ENCODE data around the gene RNF6.

GRCh38 chr13:26221721-26222519 is at the start of gene RNF6:
- TF ChIP-seq, protein P1, sequence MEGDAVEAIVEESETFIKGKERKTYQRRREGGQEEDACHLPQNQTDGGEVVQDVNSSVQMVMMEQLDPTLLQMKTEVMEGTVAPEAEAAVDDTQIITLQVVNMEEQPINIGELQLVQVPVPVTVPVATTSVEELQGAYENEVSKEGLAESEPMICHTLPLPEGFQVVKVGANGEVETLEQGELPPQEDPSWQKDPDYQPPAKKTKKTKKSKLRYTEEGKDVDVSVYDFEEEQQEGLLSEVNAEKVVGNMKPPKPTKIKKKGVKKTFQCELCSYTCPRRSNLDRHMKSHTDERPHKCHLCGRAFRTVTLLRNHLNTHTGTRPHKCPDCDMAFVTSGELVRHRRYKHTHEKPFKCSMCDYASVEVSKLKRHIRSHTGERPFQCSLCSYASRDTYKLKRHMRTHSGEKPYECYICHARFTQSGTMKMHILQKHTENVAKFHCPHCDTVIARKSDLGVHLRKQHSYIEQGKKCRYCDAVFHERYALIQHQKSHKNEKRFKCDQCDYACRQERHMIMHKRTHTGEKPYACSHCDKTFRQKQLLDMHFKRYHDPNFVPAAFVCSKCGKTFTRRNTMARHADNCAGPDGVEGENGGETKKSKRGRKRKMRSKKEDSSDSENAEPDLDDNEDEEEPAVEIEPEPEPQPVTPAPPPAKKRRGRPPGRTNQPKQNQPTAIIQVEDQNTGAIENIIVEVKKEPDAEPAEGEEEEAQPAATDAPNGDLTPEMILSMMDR (conservative IDR thresholded peaks at IDR 0.05; ENCODE audit: low read length), result 0 out of 2 replicates have a peak, but pooled peaks have one; percentile 23
- no peak for TF ChIP-seq EZH2phosphoT487 (IDR thresholded peaks at IDR 0.05; ENCODE audit: borderline replicate concordance, low read depth, low read length)

Data from OCI-LY7 (cell line).